D721Med (cell line): Measurements from ENCODE around the gene CD4.

ENCODE experiments used
- DNase-seq: peaks from one replicate; pipeline ENCODE4 v3.0.0; 2011; ENCODE audit warnings: low spot score; ENCODE audit not compliant: insufficient read length
- FAIRE-seq: peaks from 2 replicates; lab custom pipeline; 2011; peaks lifted over from hg19 to GRCh38; lab: Jason Lieb, UNC
- CTCF ChIP-seq: IDR thresholded peaks from 2 replicates; pipeline ENCODE4 v1.5.1; 2012; ENCODE audit warnings: mild to moderate bottlenecking, control low read depth; ENCODE audit not compliant: insufficient read depth; ENCODE audit errors: missing control alignments

The CD4 gene

GRCh38 chr12:6831450-6831995 is 42.2 kb downstream of the CD4 start:
- no peak for DNase-seq
- FAIRE-seq = no peak
- TF ChIP-seq CTCF = no peak

GRCh38 chr12:6832125-6832524 is 42.8 kb downstream of the CD4 start:
- DNase-seq (no peak), FAIRE-seq (no peak)
- TF ChIP-seq CTCF = no peak

GRCh38 chr12:6833189-6833890 is 44.0 kb downstream of the CD4 start:
- no peak for DNase-seq
- TF ChIP-seq CTCF = no peak
- FAIRE-seq = no peak

- TF ChIP-seq CTCF = no peak
- FAIRE-seq (peak; percentile 63), DNase-seq (no peak)
Observed at GRCh38 chr12:6834254-6834653, 44.9 kb downstream of the CD4 start.

- FAIRE-seq (no peak), DNase-seq (no peak)
- no peak for TF ChIP-seq CTCF
Observed at GRCh38 chr12:6834873-6835272, 45.5 kb downstream of the CD4 start.

GRCh38 chr12:6836851-6837250 is 47.5 kb downstream of the CD4 start:
- TF ChIP-seq CTCF = no peak
- DNase-seq (no peak), FAIRE-seq (no peak)

- no peak for FAIRE-seq
- DNase-seq = no peak
- TF ChIP-seq CTCF = no peak
Observed at GRCh38 chr12:6837370-6838060, 48.2 kb downstream of the CD4 start.
